ENCODE data around the gene FBLN5.
"Not testable (repeated sequence)": the region's sequence is repeated elsewhere in the genome, so short reads cannot be mapped to it uniquely, and the experiment has no call there.

DNA sequence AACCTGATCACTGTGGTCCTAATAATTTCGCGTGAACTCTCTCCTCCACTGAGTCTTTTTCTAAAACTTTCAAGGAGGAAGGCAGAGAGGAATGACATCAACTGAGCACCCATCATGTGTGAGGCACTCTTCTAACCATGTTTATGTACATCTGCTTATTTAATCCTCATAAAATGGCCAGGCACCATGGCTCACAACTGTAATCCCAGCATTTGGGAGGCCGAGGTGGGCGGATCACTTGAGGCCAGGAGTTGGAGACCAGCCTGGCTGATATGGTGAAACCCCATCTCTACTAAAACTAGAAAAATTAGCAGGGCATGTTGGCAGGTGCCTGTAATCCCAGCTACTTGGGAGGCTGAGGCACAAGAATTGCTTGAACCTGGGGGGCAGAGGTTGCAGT, 76.1 kb downstream of the FBLN5 start:
- TF ChIP-seq, protein P1, sequence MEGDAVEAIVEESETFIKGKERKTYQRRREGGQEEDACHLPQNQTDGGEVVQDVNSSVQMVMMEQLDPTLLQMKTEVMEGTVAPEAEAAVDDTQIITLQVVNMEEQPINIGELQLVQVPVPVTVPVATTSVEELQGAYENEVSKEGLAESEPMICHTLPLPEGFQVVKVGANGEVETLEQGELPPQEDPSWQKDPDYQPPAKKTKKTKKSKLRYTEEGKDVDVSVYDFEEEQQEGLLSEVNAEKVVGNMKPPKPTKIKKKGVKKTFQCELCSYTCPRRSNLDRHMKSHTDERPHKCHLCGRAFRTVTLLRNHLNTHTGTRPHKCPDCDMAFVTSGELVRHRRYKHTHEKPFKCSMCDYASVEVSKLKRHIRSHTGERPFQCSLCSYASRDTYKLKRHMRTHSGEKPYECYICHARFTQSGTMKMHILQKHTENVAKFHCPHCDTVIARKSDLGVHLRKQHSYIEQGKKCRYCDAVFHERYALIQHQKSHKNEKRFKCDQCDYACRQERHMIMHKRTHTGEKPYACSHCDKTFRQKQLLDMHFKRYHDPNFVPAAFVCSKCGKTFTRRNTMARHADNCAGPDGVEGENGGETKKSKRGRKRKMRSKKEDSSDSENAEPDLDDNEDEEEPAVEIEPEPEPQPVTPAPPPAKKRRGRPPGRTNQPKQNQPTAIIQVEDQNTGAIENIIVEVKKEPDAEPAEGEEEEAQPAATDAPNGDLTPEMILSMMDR (IDR thresholded peaks at IDR 0.05), result not testable (repeated sequence)
- not testable (repeated sequence) for TF ChIP-seq POLR2A (IDR thresholded peaks at IDR 0.05)

Measured in right lobe of liver (tissue), 4 donors.